ENCODE measurements around the gene MROH7.

The MROH7 gene

GRCh38 chr1:54696262-54696661 lies 54.7 kb downstream of the MROH7 start:
- no peak for DNase-seq (ENCODE audit: low read depth, low spot score)

GRCh38 chr1:54697896-54698295 lies 56.3 kb downstream of the MROH7 start:
- DNase-seq (ENCODE audit: low read depth, low spot score) = no peak

- no peak for DNase-seq (ENCODE audit: low read depth, low spot score)
Observed at GRCh38 chr1:54698346-54698745, 56.8 kb downstream of the MROH7 start.

- DNase-seq (ENCODE audit: low read depth, low spot score) = no peak
Observed at GRCh38 chr1:54699936-54700525, 58.4 kb downstream of the MROH7 start.

- DNase-seq (ENCODE audit: low read depth, low spot score) = no peak
Observed at GRCh38 chr1:54701066-54701465, 59.5 kb downstream of the MROH7 start.

- no peak for DNase-seq (ENCODE audit: low read depth, low spot score)
Observed at GRCh38 chr1:54701996-54702395, 60.4 kb downstream of the MROH7 start.

- DNase-seq (ENCODE audit: low read depth, low spot score) = no peak
Observed at GRCh38 chr1:54703471-54703870, 61.9 kb downstream of the MROH7 start.

- DNase-seq (ENCODE audit: low read depth, low spot score) = no peak
Observed at GRCh38 chr1:54705153-54705552, 63.6 kb downstream of the MROH7 start.

- no peak for DNase-seq (ENCODE audit: low read depth, low spot score)
Observed at GRCh38 chr1:54706419-54706818, 64.8 kb downstream of the MROH7 start.

GRCh38 chr1:54708385-54708784 lies 66.8 kb downstream of the MROH7 start:
- DNase-seq (ENCODE audit: low read depth, low spot score) = no peak

- no peak for DNase-seq (ENCODE audit: low read depth, low spot score)
Observed at GRCh38 chr1:54709547-54710292, 68.1 kb downstream of the MROH7 start.

- no peak for DNase-seq (ENCODE audit: low read depth, low spot score)
Observed at GRCh38 chr1:54710434-54710833, 68.8 kb downstream of the MROH7 start.

GRCh38 chr1:54710841-54711240 lies 69.3 kb downstream of the MROH7 start:
- no peak for DNase-seq (ENCODE audit: low read depth, low spot score)

GRCh38 chr1:54711536-54711935 lies 70.0 kb downstream of the MROH7 start:
- no peak for DNase-seq (ENCODE audit: low read depth, low spot score)

GRCh38 chr1:54714881-54715492 lies 73.4 kb downstream of the MROH7 start:
- no peak for DNase-seq (ENCODE audit: low read depth, low spot score)

GRCh38 chr1:54715493-54716298 lies 74.1 kb downstream of the MROH7 start, which contains the start of gene TTC4:
Gene TTC4, plus strand, starts transcription at chr1:54715861. Its CDS starts 48 bp downstream, at chr1:54715909.
- DNase-seq (ENCODE audit: low read depth, low spot score) = peak; percentile 69

GRCh38 chr1:54716299-54717047 lies 74.9 kb downstream of the MROH7 start:
- DNase-seq (ENCODE audit: low read depth, low spot score) = no peak

- no peak for DNase-seq (ENCODE audit: low read depth, low spot score)
Observed at GRCh38 chr1:54721719-54722118, 80.1 kb downstream of the MROH7 start.

GRCh38 chr1:54723985-54724384 lies 82.4 kb downstream of the MROH7 start:
- DNase-seq (ENCODE audit: low read depth, low spot score) = no peak

GRCh38 chr1:54724771-54725170 lies 83.2 kb downstream of the MROH7 start:
- no peak for DNase-seq (ENCODE audit: low read depth, low spot score)

- no peak for DNase-seq (ENCODE audit: low read depth, low spot score)
Observed at GRCh38 chr1:54728027-54728426, 86.4 kb downstream of the MROH7 start.
